GM23248 (cell line): Measurements from ENCODE around the gene APBA2.

Experiments
- EZH2 ChIP-seq: fragments of 200-600 bp; sonication (generic); IDR thresholded peaks from 2 replicates; pipeline ENCODE4 v1.6.1; 2018; ENCODE audit warnings: antibody characterized with exemption, mild to moderate bottlenecking; ENCODE audit not compliant: insufficient read depth, poor library complexity, severe bottlenecking
- EZH2phosphoT487 ChIP-seq: fragments of 200-600 bp; sonication (generic); IDR thresholded peaks from 2 replicates; pipeline ENCODE4 v1.6.1; 2018; ENCODE audit warnings: antibody characterized with exemption, moderate library complexity, mild to moderate bottlenecking, low read depth; ENCODE audit not compliant: insufficient read depth

DNA sequence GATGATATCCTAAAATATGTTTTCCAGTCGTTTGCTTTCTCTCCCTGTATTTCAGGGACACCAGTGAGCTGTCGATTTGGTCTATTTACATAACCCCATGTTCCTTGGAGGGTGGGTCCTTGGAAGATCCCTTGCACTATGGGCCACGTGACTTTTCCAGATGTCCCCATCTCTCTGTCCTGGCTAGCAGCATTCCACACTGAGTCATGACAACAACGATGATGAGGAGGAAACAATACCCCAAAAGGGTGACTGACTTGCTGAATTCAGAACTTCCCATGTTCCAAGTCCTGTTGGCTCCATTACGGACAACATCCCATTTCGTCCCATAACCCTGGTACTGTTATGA, 249.5 kb downstream of the APBA2 start:
- no peak for TF ChIP-seq EZH2
- no peak for TF ChIP-seq EZH2phosphoT487
